Raji (cell line): ENCODE results near the gene MSMB.
A peak's percentile ranks its signal among the peaks of the same experiment; 100 is the strongest.

ENCODE experiments used
- POLR2A ChIP-seq: IDR thresholded peaks from 2 replicates; pipeline ENCODE4 v1.6.1; 2011; ENCODE audit warnings: low read depth, low read length, control low read depth; ENCODE audit not compliant: insufficient read depth

The MSMB gene

DNA sequence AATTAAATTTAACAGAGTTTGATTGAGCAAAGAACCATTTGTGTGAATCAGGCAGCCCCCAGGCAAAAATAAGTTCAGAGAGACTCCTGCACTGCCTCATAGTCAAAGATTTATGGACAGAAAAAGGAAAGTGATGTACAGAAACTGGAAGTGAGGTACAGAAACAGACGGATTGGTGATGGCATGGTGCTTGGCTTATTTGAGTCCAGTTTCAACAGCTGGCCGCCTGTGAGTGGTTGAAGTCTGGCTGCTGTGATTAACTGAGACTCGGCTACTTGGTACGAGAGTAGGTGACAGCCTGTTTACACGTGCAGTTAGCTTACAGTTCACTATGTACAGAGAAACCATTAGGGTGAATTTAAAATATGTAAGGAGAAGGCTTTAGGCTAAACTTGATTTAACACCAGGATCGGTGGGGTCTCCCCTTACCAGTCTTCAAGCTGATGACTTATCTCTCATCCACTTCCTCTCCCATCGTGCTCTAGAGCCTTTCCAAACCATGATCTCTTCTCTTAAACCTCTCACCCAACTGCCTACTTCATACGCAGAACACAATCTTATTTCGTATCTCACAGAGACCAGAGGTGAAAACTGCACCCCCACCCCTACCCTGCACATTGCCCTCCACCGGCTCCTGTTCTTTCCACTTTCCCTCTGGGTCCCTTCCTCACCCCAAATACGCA is 5.0 kb upstream of the MSMB start:
- TF ChIP-seq POLR2A: no peak

DNA sequence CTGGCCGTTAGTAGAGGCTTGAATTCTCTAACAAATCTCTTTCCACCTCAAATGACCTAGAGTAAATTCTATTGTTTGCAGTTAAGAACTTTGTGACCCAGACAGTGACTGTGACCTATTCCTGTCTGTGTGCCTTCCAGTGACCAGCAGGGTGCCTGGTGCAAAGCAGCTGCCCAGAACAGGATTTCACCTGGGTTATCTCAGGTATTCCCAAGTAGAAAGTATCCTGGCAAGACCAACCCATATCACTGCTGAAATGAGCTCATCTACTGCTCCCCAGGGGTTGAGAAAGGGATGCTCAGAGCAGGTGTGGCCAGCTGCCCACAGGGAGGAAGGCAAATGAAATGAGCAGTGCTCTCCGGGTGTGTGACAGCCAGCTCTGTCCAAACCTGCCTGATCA is 2.1 kb upstream of the MSMB start:
- TF ChIP-seq POLR2A: no peak

DNA sequence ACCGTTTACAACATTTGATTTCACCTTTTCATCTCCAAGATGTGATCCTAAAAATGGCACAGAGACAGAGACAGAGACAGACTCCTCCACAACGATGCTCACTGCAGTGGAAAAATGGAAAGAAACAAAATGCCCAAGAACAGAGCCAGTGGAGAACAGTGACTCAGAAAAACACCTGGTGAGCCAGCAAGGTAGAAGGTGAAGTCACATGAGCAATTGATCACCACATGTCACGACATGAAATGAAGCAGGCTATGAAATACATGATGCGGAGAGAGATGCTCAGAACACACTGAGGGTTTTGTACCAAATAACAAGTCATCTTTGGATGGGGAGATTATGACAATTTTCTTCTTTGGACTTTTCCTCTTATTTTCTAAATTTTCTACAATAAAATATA is 3.5 kb downstream of the MSMB start:
- no peak for TF ChIP-seq POLR2A

DNA sequence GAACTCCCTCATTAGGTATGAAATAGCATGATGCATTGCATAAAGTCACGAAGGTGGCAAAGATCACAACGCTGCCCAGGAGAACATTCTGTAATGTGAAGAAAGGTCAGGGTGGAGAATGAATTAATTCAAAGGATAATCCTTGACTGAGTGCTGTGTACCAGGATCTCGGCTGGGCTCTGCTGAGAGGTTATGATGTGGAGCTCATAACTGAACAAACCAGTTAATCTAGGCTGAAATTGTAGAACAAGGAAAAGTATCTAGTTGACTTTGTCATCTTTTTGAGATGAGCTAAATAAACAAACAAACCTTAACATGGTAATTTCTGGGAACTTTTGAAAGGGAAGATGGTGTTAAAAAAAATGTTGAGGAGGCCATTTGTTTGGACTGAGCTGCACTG is 6.1 kb downstream of the MSMB start:
- no peak for TF ChIP-seq POLR2A

DNA sequence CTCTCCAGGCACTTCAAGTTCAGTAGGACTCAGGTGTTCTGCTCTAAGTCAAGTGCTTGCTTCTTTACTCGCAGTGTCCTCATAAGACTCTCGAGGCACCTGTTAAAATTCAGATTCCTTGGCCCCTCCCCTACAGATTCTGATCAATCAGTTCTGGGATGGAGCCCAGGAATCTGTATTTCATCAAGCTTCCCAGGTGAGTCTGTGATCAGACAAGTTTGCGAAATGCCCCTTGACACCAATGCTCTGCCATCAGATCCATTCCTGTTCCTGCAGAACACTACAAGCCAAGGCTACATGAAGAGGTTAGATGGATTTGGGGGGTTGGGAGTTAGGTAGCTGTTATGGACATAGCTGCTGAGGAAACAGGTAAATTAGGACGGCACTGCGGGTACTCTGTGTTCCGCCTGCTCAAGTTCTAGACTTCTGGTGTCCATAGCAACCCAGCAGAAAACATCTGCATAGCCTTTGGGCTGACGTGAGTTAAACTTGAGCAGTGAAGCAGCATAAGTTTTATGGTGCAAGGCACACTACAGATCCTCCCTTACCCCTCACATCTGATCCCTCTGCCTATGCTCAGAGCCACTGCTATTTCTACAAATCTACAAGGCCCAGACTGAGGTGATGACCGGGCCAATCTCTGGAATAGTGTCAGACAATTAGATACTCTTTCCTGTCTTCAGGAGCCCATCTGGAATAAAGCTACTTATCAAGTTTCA is 8.8 kb downstream of the MSMB start:
- no peak for TF ChIP-seq POLR2A

DNA sequence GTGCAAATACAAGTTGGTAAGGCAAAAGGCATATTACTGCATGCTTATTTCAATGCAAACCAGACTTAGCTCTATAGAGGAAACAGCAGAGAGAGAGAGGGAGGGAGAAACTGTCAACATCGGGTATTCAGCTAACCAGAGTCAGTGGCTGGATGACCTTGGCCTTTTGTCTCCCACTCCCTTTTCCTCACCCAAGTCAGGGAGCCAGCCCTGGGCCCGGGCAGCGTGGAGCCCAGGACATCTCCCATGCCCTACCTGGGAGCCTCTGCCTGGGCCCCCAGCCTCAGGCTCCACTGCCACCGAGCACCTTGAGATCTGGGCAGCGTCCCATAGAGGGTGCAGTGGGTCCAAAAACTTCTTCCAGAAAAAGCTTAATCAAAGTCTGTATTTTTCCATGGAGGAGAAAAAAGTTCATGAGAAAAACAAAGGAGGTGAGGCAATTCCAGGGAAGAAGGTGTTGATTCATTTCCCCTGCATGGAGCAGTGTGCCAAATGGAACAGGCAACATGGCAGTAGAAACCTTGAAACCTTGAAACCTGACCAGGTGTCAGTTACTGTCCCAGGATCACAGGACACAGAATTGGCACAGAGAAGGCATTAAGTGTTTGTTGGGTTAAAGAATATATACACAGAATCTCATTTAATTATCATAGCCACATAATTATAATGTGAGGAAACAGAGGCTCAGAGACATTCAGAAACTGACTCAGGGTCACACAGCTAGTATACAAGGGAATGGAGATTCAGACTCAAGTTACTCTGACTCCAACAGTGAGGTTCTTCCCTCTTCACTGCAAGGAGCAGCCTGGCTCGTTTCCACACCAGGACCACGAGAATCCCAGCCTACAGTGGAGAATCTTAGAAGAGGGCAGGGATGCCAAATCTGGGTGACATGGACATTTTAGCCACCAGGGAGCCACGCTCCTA is 9.9 kb downstream of the MSMB start:
- TF ChIP-seq POLR2A: no peak

DNA sequence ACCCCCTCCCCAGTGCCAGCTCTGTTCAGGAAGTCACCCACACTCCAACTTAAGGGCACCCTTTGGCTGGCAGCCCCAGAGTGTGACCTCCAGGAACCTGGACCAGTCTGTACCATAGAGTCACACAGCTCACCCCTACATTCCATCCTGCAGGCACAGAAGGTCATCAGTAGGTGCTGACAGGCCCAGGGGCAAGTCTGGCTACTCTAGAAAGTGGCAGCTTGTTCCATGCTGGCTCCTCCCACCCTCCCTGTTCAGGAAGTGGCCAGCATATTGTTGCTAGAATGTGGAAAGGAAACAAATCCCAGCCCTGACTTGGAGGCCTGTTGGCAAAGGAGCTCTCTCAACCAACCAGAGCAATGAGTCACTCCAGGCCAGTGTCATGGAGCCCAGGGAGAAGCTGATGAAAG is 12.5 kb downstream of the MSMB start:
- TF ChIP-seq POLR2A: no peak

DNA sequence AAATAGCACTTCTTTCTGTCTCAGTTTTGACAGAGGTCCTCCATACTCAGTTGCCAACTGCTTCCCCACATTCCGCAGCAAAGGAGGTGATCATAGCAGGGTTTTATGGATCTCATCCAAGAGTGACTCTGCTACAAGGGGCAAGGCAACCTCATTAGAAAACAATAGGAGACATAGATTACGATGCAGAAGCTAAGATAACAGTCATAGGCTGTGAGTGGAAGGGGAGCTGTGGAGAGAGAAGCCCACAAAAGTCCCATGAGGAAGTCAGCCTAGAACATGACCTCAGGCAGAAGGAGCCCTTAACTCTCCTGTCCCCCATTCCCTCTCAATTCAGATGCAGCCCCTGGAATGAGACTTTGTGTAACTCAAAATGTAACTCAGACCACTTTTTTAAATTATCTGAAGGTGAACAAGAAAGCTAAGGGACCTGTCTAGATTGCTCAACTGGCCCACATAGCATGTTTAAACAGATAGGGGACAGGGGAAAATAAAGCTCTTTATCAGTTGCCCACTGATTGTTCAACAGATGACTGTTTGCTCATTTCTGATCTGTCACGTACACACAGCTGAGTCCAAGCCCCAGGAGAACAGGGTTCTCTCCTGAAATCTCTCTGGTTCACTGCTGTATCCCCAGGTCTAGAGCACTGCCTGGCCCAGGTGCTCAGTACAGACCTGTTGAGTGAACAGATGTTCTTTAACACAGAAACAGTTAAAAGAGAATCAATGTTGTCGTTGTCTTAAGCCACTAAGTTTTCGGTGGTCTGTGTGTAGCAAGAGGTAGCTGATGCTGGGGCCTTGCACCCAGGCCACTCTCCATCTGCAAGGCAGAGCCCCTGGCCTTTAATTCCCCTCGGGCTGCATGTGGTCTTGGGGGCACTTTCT is 14.2 kb downstream of the MSMB start:
- TF ChIP-seq POLR2A: no peak

DNA sequence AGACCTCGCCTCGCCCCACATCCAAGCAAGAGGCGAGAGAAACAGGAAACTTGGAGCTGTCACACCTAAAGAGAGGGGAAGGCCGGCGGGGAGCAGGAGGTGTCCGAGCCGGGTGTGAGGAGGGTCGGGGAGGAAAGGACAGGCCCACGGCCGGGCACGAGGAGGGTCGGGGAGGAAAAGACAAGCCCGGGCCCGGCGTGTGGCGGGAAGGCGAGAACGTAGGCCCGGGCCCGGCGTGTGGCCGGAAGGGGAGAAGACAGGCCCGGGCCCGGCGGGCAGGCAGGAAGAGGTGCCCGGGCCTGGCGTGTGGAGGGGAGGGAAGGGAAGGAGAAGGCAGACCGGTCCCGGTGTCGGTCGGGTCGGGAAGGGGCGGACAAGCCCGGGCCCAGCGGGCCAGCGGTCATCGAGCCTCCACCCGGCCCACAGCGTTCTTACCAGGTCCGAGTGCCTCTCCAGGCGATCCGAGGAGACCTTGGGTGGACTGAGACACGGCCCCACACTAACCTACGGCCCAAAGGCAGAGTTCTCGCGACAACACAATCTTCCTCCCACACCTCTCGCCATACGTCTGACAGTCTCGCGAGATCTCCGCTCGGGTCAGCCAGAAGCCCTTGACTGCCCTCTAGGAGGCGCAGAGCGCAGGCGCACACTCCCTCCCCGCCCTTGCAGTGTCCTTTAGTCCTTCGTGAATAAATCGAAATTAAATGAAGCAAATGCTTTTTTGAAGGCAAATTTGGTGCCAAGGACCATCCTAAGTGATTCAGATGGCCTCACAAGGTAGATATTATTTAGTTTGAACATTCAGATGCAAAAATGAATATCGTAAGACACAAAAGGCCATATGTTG is 15.8 kb downstream of the MSMB start, which contains the start of gene NCOA4:
Gene NCOA4, minus strand, starts transcription at position 533 of the 847 bp plus-strand sequence. CDS start 13,943 bp downstream, outside the sequence.
- peak; percentile 96 for TF ChIP-seq POLR2A

DNA sequence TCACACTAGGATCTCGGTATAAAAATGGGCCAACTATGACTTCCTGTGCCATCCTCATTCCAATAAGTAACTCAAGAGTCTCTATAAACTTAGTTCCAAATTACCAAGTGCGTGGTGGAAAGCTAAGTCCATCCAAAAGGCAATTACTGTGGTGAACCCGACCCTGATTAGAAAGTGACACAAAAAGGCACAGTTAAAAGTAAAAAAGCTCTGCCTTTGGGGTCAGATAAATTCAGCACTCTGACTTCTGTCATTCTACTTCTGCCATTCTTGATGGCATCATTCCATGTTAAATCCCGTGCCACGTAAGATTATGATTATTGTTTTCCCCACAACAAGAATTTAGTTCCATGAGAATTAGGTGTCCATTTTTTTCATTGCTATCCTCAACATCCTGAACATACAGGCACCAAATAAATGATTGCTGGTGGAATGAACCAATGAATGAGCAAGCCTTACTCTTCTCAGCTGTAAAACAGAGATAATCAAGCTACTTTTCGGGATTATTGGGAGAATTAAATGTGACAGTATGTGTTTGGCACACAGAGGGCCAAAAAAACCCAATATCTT is 16.5 kb downstream of the MSMB start:
- no peak for TF ChIP-seq POLR2A

DNA sequence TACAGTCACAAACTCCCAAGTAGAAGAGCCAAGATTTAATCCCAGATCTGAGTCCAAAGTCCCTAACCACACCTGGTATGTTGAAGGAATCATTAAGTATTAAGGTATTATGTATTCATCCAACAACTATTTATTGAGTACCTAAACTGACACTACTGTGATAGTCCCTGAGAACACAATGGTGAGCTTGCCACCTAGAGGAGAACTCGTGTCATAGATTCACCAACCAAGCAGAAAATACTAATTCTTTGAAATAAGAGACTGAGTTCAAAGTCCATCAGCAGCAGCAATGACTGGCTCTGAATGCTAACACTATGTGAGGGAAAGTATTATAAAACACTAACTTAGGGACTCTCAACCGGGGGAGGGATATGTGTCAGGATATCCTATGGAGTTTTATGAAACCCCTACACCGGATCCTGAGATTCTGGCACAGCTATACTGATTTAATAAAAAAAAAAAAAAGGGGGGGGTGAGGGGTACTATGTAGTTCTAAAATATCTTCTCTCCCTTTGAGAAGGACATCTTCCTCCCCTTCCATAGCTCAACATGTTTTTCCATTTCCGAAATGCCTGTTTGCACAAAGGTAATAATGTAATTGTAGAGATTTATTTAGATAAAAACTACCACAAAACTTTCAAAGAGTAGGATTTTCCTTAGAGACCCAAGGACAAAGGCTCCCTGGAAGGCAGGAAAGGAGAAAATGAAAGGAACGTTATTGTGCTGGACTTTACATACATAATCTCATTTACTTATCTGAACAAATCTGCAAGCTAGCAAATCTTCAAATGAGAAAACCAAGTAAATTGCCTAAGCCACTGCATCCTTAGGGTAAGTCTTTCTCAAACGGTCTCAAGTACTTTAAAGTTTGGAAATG is 17.2 kb downstream of the MSMB start:
- TF ChIP-seq POLR2A: no peak

DNA sequence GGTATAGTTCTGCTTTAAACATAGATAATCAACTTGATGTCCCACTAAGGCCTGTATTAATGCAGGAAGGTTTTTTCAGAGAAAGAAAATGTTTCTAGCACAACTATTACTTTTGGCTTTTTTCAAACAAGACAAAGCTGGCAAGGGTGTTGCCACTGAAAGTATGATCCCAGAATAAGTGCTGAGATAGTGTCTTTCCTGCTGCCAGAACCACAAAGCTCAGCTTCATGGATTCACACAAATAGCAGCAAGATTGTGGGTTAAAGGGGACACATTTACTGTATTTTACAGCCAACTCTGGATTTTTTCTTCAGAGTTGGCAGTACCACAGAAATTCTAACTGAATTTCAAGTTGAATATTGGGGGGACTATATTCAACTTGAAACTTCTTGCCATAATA is 20.0 kb downstream of the MSMB start:
- TF ChIP-seq POLR2A: no peak
